Left ventricle myocardium superior (tissue), 1 donor: Measurements from ENCODE around the gene ASTN2. TPM values are rescaled to one million over a fixed set of nuclear protein-coding genes. Genes with fewer than 3 reads are reported as not detected.
"Not testable (repeated sequence)": the region's sequence is repeated elsewhere in the genome, so short reads cannot be mapped to it uniquely, and the experiment has no call there.

Experiments used
- ATAC-seq: fragments of 200-7000 bp; cut with Tn5 transposase; one replicate; pipeline ENCODE4 v1.9.1; 2020; ENCODE audit warnings: mild to moderate bottlenecking, moderate library complexity
- DNase-seq: peaks from one replicate; pipeline ENCODE4 v3.0.0-alpha.2; 2020
- intact Hi-C: fragments of 100-400 bp; cut with micrococcal nuclease; formaldehyde crosslinking; loops from one replicate; pipeline ENCODE4 v1.11.0; 2022
- total RNA-seq: library from RNA; stranded (reverse); fragmentation: NEBNext Ultra II Directional; extraction: Animal tissue kit (Norgen Biotek cat#: 25700); gene quantifications from one replicate; pipeline ENCODE4 v1.2.1, GENCODE V29; 2021
- donor health status: DM: no; HTN: yes; CAD: no; lungs with severe emphysema.

The ASTN2 gene
- total RNA-seq, 1 donor from 2014 or later, result 11.3 TPM

- ATAC-seq (no peak), DNase-seq (no peak)
- intact Hi-C loops, result no loop called here
Observed at GRCh38 chr9:116925121-116925520, 489.7 kb downstream of the ASTN2 start.

- no peak for ATAC-seq
- no peak for DNase-seq
- intact Hi-C loops, result no loop called here
Observed at GRCh38 chr9:116924462-116925110, 490.3 kb downstream of the ASTN2 start.

- DNase-seq, intact Hi-C loops, ATAC-seq: not testable (repeated sequence)
Observed at GRCh38 chr9:116917895-116918508, 496.9 kb downstream of the ASTN2 start.

- ATAC-seq, result no peak
- intact Hi-C loops, result no loop called here
- no peak for DNase-seq
Observed at GRCh38 chr9:116913536-116913935, 501.3 kb downstream of the ASTN2 start.

- ATAC-seq (no peak), DNase-seq (no peak)
- intact Hi-C loops, result no loop called here
Observed at GRCh38 chr9:116910201-116910600, 504.7 kb downstream of the ASTN2 start.

- DNase-seq (no peak), ATAC-seq (no peak)
- intact Hi-C loops, result loop anchor here (10.0 kb wide), 1 partner anchor 1013 kb away; no protein-coding TSS in a partner anchor
Observed at GRCh38 chr9:116907989-116908388, 506.9 kb downstream of the ASTN2 start.

GRCh38 chr9:116905171-116905588, 509.7 kb downstream of the ASTN2 start:
- intact Hi-C loops, result loop anchor here (10.0 kb wide), 1 partner anchor 1010 kb away; no protein-coding TSS in a partner anchor
- no peak for DNase-seq
- ATAC-seq, result no peak

GRCh38 chr9:116904165-116904564, 510.7 kb downstream of the ASTN2 start:
- intact Hi-C loops, result loop anchor here (10.0 kb wide), 1 partner anchor 1009 kb away; no protein-coding TSS in a partner anchor
- DNase-seq (no peak), ATAC-seq (no peak)

- intact Hi-C loops, result loop anchor here (10.0 kb wide), 1 partner anchor 1006 kb away; no protein-coding TSS in a partner anchor
Observed at GRCh38 chr9:116901260-116901659, 513.6 kb downstream of the ASTN2 start.

GRCh38 chr9:116900543-116900942, 514.3 kb downstream of the ASTN2 start:
- ATAC-seq (no peak), DNase-seq (no peak)
- intact Hi-C loops, result loop anchor here (10.0 kb wide), 1 partner anchor 1006 kb away; no protein-coding TSS in a partner anchor

More at GRCh38 chr9:116901260-116901659, 513.6 kb downstream of the ASTN2 start:
- ATAC-seq (no peak), DNase-seq (no peak)

- intact Hi-C loops, result loop anchor here (10.0 kb wide), 1 partner anchor 1005 kb away; no protein-coding TSS in a partner anchor
- ATAC-seq (no peak), DNase-seq (no peak)
Observed at GRCh38 chr9:116900007-116900367, 514.9 kb downstream of the ASTN2 start.

GRCh38 chr9:116899337-116900006, 515.4 kb downstream of the ASTN2 start:
- ATAC-seq, result no peak
- intact Hi-C loops, result loop anchor here (10.0 kb wide), 1 partner anchor 1005 kb away; no protein-coding TSS in a partner anchor
- no peak for DNase-seq

- ATAC-seq, intact Hi-C loops, DNase-seq: not testable (repeated sequence)
Observed at GRCh38 chr9:116898131-116898530, 516.7 kb downstream of the ASTN2 start.

GRCh38 chr9:116897201-116897600, 517.7 kb downstream of the ASTN2 start:
- ATAC-seq (no peak), DNase-seq (no peak)
- intact Hi-C loops, result no loop called here

GRCh38 chr9:116895961-116896360, 518.9 kb downstream of the ASTN2 start:
- intact Hi-C loops, result no loop called here
- ATAC-seq (no peak), DNase-seq (no peak)

- DNase-seq, result no peak
- intact Hi-C loops, result no loop called here
- no peak for ATAC-seq
Observed at GRCh38 chr9:116891424-116891823, 523.4 kb downstream of the ASTN2 start.

- intact Hi-C loops, DNase-seq, ATAC-seq: not testable (repeated sequence)
Observed at GRCh38 chr9:116888476-116888875, 526.4 kb downstream of the ASTN2 start.

GRCh38 chr9:116888066-116888465, 526.8 kb downstream of the ASTN2 start:
- ATAC-seq, result no peak
- DNase-seq, result no peak
- intact Hi-C loops, result no loop called here

- intact Hi-C loops, result no loop called here
- DNase-seq, result no peak
- ATAC-seq, result no peak
Observed at GRCh38 chr9:116883676-116884075, 531.2 kb downstream of the ASTN2 start.

GRCh38 chr9:116877072-116877471, 537.8 kb downstream of the ASTN2 start:
- intact Hi-C loops, result no loop called here

More at GRCh38 chr9:116877072-116877471, 537.8 kb downstream of the ASTN2 start:
- ATAC-seq (no peak), DNase-seq (no peak)
